ENCODE data around the gene PHF5A. TPM values are rescaled to one million over a fixed set of nuclear protein-coding genes. Genes with fewer than 3 reads are reported as not detected.
"Not testable (repeated sequence)": the region's sequence is repeated elsewhere in the genome, so short reads cannot be mapped to it uniquely, and the experiment has no call there.

PHF5A gene
- polyA plus RNA-seq, 1 experiment, result 44.3 TPM

DNA sequence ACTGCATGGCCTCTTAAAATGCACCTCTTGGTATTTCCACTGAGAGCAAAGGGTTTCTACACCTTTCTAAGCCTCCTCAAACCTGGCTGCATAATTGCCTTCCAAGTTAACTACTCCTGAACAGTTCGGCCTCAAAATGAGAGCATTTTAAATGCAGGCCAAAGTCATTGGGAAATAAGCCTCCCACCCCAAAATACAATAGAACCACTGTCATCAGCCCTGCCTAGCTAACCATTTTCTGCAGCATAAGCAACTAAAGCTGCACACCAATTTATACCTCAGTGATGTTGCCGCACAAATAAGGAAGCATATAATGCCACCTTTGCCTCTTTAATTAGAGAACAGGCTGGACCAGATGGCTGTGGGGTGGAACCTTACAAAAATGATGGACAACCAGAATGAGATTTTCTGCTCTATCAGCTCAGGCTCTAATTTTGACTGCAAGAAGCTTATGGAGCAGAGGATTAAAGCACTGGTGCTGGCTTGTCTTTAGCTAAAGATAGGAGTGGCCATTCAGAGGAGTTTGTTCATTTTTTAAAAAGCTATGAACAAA lies 26.2 kb downstream of the PHF5A start:
- ChIA-PET CTCF (interaction anchor here (1.0 to 1.2 kb wide), 2 partner anchors 39 to 85 kb away, joined by 3 to 7 read pairs; no protein-coding TSS in a partner anchor), POLR2A (no interaction called here)
- no peak for DNase-seq (ENCODE audit: low read depth)
- TF ChIP-seq, protein P1, sequence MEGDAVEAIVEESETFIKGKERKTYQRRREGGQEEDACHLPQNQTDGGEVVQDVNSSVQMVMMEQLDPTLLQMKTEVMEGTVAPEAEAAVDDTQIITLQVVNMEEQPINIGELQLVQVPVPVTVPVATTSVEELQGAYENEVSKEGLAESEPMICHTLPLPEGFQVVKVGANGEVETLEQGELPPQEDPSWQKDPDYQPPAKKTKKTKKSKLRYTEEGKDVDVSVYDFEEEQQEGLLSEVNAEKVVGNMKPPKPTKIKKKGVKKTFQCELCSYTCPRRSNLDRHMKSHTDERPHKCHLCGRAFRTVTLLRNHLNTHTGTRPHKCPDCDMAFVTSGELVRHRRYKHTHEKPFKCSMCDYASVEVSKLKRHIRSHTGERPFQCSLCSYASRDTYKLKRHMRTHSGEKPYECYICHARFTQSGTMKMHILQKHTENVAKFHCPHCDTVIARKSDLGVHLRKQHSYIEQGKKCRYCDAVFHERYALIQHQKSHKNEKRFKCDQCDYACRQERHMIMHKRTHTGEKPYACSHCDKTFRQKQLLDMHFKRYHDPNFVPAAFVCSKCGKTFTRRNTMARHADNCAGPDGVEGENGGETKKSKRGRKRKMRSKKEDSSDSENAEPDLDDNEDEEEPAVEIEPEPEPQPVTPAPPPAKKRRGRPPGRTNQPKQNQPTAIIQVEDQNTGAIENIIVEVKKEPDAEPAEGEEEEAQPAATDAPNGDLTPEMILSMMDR (IDR thresholded peaks at IDR 0.05; ENCODE audit: insufficient read depth, low read depth, low read length), result no peak
- no peaks in the 10 kb centered on the region for H3K27me3 ChIP-seq (ENCODE audit: control insufficient read depth, insufficient read depth, low read length)
- H3K4me3 ChIP-seq (ENCODE audit: low read depth, low read length), result no peak overlapping the region
- H3K36me3 ChIP-seq (ENCODE audit: control insufficient read depth, insufficient read depth, low read length), result peaks cover 7% of the 10 kb centered on the region

DNA sequence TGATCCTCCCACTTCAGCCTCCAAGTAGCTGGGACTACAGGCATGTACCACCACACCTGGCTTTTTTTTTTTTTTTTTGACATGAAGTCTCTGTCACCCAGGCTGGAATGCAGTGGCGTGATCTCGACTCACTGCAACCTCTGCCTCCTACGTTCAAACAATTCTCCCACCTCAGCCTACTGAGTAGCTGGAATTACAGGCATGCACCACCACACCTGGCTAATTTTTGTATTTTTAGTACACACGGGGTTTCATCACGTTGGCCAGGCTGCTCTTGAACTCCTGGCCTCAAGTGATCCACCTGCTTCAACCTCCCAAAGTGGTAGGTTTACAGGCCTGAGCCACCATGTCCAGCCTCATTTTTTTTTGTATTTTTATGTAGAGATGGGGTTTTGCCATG lies 28.0 kb downstream of the PHF5A start:
- H3K36me3 ChIP-seq (ENCODE audit: control insufficient read depth, insufficient read depth, low read length), result peaks cover 22% of the 10 kb centered on the region
- CTCF ChIA-PET; POLR2A ChIA-PET; DNase-seq (ENCODE audit: low read depth); H3K27me3 ChIP-seq (ENCODE audit: control insufficient read depth, insufficient read depth, low read length); H3K4me3 ChIP-seq (ENCODE audit: low read depth, low read length): not testable (repeated sequence)

DNA sequence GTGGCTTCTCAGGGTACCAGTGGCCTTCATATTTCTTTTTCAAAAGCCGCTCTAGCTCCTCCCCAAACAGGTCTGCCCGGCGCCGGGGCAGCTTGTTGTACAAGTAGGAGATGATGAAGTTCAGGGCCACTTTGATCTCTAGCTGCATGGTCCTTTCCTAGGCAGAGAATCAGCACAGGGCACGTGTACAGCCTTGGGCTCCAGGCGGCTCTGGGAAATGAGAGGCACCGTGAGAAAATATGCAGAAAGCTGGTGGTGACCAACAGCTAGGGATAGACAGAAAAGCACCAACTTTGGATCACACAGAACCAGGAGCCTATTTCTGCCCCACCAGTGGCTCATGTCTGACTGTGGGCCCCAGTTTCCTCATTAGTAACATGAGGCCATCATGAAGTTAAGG lies 31.3 kb downstream of the PHF5A start:
- CTCF ChIA-PET, result interaction anchor here (0.6 kb wide), 1 partner anchor 34 kb away, joined by 3 read pairs; no protein-coding TSS in a partner anchor
- POLR2A ChIA-PET, result no interaction called here
- no peak for DNase-seq (ENCODE audit: low read depth)
- Histone ChIP-seq H3K36me3 (ENCODE audit: control insufficient read depth, insufficient read depth, low read length) (peaks cover 31% of the 10 kb centered on the region), H3K4me3 (ENCODE audit: low read depth, low read length) (no peak overlapping the region), H3K27me3 (ENCODE audit: control insufficient read depth, insufficient read depth, low read length) (no peaks in the 10 kb centered on the region)
- TF ChIP-seq, protein P1 (IDR thresholded peaks at IDR 0.05; ENCODE audit: insufficient read depth, low read depth, low read length), result no peak

DNA sequence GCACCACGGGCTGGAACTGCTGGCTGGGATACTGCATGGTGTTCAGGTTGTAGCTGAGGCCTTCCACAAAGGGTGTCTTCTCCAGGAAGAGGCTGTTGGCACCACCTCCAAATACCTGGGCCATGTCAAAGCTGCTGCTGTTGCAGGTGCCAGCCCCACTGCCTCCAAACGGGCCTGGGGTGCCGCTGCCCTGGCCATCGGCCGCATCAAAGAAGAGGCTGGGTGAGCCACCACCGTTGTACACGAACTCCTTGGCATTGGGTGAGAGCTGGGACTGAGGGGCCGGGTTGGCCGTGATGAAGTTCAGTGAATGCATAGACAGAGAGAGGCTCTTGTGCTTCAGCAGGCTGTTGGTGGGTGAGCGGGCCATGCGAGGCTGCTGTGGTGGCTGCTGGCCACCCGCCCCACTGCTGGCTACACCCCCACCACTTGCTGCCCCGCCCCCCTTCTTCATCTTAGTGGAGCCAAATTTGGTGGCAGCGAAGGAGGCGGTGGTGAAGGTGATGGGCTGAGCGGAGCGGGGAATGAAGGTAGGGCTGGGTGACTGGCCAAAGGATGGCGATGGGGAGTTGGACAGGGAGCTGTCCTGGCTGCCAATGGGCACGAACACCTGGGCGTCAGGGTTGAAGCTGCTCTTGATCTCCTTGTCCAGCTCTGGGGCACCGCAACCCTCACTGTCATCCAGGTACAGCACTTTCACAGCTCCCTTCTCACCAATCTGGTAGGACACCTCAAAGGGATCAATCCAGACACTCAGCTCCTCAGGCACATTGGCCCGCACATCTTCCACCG lies 32.0 kb downstream of the PHF5A start:
- ChIA-PET POLR2A (no interaction called here), CTCF (interaction anchor here (0.6 kb wide), 1 partner anchor 33 kb away, joined by 3 read pairs; no protein-coding TSS in a partner anchor)
- peaks cover 35% of the 10 kb centered on the region for H3K36me3 ChIP-seq (ENCODE audit: control insufficient read depth, insufficient read depth, low read length)

DNA sequence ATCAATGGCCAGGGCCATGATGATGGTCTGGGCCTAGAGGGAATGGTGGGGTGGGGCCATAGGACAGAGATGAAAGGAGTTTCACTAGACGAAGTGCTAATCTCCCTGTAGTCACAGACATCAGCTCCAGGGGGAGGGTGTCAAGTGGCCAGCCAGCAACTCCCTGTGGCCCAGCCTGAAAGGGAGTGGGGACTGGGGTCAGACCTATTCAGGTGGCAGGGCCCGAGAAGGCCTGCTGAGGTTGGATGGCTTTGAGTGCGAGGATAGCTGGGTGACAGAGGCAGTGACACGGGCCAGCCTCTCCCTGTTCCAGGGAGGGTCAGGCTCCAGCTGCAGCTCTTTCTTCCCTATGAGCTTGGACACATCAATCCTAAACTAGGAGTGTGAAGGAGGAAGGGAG lies 32.9 kb downstream of the PHF5A start:
- Histone ChIP-seq H3K36me3 (ENCODE audit: control insufficient read depth, insufficient read depth, low read length) (peaks cover 36% of the 10 kb centered on the region), H3K27me3 (ENCODE audit: control insufficient read depth, insufficient read depth, low read length) (no peaks in the 10 kb centered on the region), H3K4me3 (ENCODE audit: low read depth, low read length) (no peak overlapping the region)
- DNase-seq (ENCODE audit: low read depth), result no peak
- TF ChIP-seq, protein P1 (IDR thresholded peaks at IDR 0.05; ENCODE audit: insufficient read depth, low read depth, low read length), result no peak
- ChIA-PET POLR2A (no interaction called here), CTCF (no interaction called here)

More for the DNA sequence above, 32.0 kb downstream of the PHF5A start:
- no peak for DNase-seq (ENCODE audit: low read depth)
- Histone ChIP-seq H3K4me3 (ENCODE audit: low read depth, low read length) (no peak overlapping the region), H3K27me3 (ENCODE audit: control insufficient read depth, insufficient read depth, low read length) (no peaks in the 10 kb centered on the region)
- TF ChIP-seq, protein P1 (IDR thresholded peaks at IDR 0.05; ENCODE audit: insufficient read depth, low read depth, low read length), result no peak

DNA sequence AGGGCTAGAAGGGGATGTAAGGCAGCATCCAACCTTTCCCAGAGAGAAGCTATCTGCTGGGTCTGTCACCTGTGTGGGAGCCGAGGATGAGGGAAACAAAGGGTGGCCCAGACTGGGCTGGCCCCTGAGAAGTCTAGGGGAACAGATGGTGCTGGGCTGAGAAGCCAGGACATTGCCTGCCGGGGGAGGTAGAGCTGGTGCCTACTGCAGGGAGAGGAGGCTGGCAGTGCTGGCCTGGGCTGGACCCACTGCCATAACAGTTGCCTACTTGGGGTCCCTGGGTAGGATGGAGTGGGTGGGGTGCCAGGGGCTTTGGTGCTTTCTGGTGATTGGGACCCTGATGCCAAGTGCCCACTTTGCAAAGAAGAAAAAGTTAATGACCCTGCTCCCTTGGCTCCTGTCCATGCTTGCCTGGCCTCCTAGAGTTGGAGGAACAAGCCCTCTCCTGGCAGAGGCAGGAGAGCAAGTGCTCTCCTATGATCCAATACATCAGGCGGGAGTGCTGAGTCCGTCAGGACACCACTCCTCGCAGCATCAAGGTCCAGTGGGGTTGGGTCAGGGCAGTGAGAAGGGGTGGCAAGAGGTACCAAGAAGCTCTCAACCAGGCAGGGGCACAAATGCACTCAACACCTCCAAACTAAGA lies 34.0 kb downstream of the PHF5A start:
- CTCF ChIA-PET; POLR2A ChIA-PET; H3K27me3 ChIP-seq (ENCODE audit: control insufficient read depth, insufficient read depth, low read length); H3K4me3 ChIP-seq (ENCODE audit: low read depth, low read length); DNase-seq (ENCODE audit: low read depth): not testable (repeated sequence)
- H3K36me3 ChIP-seq (ENCODE audit: control insufficient read depth, insufficient read depth, low read length), result peaks cover 34% of the 10 kb centered on the region

DNA sequence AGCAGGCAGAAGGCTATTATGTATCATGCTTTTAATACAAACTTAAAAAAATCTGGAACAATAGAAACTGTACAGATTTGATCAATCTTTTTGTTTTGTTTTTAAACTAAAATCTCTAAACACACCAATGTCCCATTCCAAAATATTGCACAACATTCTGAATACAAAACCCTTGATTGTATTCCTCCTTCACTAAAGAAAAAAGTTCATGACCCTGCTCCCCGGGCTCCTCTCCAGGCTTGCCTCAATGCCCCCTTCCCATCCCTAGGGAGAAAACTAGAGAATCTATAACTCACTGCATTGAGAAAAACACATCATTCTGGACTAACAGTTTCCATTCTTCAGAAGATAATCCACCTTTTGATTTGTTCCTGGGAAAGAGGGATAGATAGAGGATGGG lies 35.0 kb downstream of the PHF5A start:
- peaks cover 31% of the 10 kb centered on the region for H3K36me3 ChIP-seq (ENCODE audit: control insufficient read depth, insufficient read depth, low read length)
- POLR2A ChIA-PET, result not testable (repeated sequence)

More for the DNA sequence above, 35.0 kb downstream of the PHF5A start:
- DNase-seq (ENCODE audit: low read depth); CTCF ChIA-PET; H3K27me3 ChIP-seq (ENCODE audit: control insufficient read depth, insufficient read depth, low read length); H3K4me3 ChIP-seq (ENCODE audit: low read depth, low read length): not testable (repeated sequence)

Measured in BJ (cell line).